GM18951 (cell line): ENCODE results near the gene CSMD2.

ENCODE experiments used
- POLR2A ChIP-seq: IDR thresholded peaks from 4 replicates; pipeline ENCODE4 v1.6.1; 2011; ENCODE audit warnings: mild to moderate bottlenecking; ENCODE audit not compliant: insufficient read length, insufficient read depth; ENCODE audit errors: extremely low read depth
- in situ Hi-C: fragments of 300-500 bp; cut with MboI; formaldehyde crosslinking; loops from one replicate; pipeline ENCODE4 v1.12.0; 2022; ENCODE audit warnings: low sequenced_read_pairs, mixed read lengths, inconsistent platforms; ENCODE audit not compliant: unreplicated experiment

The CSMD2 gene

DNA sequence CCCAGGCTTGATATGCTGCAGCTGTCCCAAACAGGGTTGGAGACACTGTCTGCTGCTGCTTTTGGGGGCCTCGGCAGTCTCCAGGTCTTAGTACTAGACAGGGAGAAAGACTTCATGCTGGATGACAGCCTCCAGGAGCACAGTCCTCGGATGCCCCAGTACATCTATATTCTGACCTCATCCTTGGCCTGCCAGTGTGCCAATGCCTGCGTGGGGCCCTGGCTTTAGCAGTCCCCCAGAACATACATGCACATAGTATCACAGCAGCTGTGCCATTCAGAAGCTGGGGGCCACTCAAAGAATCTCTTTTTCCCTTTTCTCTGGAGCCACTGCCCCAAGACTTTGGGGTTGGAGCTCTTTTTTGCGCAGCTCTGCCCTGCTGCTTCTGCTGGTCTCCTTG is 697.0 kb downstream of the CSMD2 start:
- in situ Hi-C loops, result loop anchor here (10.0 kb wide), 1 partner anchor 173 kb away; no protein-coding TSS in a partner anchor
- TF ChIP-seq POLR2A, result no peak

DNA sequence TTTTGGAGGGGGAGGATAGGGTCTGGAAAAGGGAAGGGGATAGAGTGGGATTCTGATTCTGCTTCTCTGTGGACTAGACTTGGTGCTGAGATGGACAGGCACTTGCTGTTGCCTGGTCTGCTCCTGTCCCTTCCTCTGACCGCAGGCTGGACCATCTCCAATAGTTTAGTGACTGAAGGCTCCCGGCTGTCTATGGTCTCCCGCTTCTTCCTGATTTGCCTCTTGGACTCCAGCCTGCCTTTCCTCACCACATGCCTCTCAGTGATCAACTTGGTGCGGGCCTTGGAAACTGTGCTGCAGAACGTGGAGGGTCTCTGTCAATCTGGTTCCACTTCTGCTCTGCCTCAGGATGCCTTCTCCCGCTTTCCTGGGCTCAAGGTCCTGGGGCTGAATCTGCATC is 698.9 kb downstream of the CSMD2 start:
- no peak for TF ChIP-seq POLR2A
- in situ Hi-C loops, result loop anchor here (10.0 kb wide), 1 partner anchor 171 kb away; no protein-coding TSS in a partner anchor

GRCh38 chr1:33465316-33465715 is 699.7 kb downstream of the CSMD2 start:
- in situ Hi-C loops, result loop anchor here (10.0 kb wide), 1 partner anchor 171 kb away; no protein-coding TSS in a partner anchor
- no peak for TF ChIP-seq POLR2A

GRCh38 chr1:33464552-33464951 is 700.5 kb downstream of the CSMD2 start:
- TF ChIP-seq POLR2A, result no peak
- in situ Hi-C loops, result loop anchor here (10.0 kb wide), 1 partner anchor 170 kb away; no protein-coding TSS in a partner anchor
